Choroid plexus epithelial cell (primary cell): ENCODE measurements around the gene BFSP1.

Experiments
- DNase-seq: peaks from one replicate; pipeline ENCODE4 v3.0.0-alpha.2; 2010; ENCODE audit warnings: low read depth
- H3K4me3 ChIP-seq: 2 replicates; pipeline ENCODE4 v1.5.1; 2011; ENCODE audit warnings: low read depth, mild to moderate bottlenecking, control low read depth, low read length, moderate library complexity
- TF ChIP-seq, protein P1 (sequence below): conservative IDR thresholded peaks from 2 replicates; pipeline ENCODE4 v1.5.1; 2011; ENCODE audit warnings: low read depth, mild to moderate bottlenecking, control low read depth, inconsistent platforms, low read length, moderate library complexity

The BFSP1 gene

GRCh38 chr20:17491488-17491887 lies 39.7 kb downstream of the BFSP1 start:
- TF ChIP-seq, protein P1, sequence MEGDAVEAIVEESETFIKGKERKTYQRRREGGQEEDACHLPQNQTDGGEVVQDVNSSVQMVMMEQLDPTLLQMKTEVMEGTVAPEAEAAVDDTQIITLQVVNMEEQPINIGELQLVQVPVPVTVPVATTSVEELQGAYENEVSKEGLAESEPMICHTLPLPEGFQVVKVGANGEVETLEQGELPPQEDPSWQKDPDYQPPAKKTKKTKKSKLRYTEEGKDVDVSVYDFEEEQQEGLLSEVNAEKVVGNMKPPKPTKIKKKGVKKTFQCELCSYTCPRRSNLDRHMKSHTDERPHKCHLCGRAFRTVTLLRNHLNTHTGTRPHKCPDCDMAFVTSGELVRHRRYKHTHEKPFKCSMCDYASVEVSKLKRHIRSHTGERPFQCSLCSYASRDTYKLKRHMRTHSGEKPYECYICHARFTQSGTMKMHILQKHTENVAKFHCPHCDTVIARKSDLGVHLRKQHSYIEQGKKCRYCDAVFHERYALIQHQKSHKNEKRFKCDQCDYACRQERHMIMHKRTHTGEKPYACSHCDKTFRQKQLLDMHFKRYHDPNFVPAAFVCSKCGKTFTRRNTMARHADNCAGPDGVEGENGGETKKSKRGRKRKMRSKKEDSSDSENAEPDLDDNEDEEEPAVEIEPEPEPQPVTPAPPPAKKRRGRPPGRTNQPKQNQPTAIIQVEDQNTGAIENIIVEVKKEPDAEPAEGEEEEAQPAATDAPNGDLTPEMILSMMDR = no peak
- no peak overlapping the region for H3K4me3 ChIP-seq
- DNase-seq = no peak

- TF ChIP-seq, protein P1 = no peak
- no peak overlapping the region for H3K4me3 ChIP-seq
- no peak for DNase-seq
Measured at GRCh38 chr20:17491041-17491440, 40.1 kb downstream of the BFSP1 start.

- DNase-seq = no peak
- TF ChIP-seq, protein P1 = no peak
- H3K4me3 ChIP-seq = no peak overlapping the region
Measured at GRCh38 chr20:17490501-17490900, 40.7 kb downstream of the BFSP1 start.

GRCh38 chr20:17488916-17489600 lies 42.1 kb downstream of the BFSP1 start:
- H3K4me3 ChIP-seq = no peak overlapping the region
- DNase-seq = no peak

DNA sequence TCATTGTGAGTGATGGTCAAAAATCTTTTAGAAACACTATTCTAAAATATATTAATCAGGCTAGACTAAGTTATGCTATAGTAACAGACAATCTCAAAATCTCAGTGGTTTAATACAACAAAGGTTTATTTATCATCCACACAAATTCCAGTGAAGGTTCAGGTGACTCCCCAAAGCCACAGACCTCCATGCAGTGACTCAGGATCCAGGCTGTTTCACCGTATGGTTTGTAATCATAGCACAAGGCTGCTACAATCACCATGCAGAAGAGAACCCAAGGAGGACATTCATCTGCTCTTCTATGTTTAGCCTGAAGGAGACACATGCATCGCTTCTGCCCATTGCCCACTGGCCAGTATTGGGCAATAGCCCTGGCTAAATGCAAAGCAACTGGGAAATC lies 46.2 kb downstream of the BFSP1 start:
- no peak overlapping the region for H3K4me3 ChIP-seq
- DNase-seq = no peak
- TF ChIP-seq, protein P1 = no peak

More at GRCh38 chr20:17488916-17489600, 42.1 kb downstream of the BFSP1 start:
- TF ChIP-seq, protein P1 = no peak

DNA sequence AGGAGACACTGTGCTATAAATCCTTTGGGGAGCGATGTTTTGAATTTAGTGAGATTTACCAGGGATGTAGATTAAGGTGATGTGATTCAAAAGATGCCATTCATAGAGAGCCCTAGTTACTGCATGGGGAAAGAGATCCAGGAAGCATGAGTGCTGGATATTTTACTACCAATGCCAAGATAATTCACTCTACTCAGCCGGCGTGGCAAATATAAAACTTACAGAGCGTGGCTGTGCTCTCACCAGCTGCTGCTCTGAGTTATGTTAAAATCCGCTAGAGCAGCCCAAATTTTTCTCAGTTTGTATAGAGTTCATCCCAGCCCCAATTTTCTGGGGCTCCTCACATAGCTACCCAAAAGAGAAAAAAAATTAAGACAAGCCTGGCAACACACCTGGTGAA lies 48.6 kb downstream of the BFSP1 start:
- H3K4me3 ChIP-seq = no peak overlapping the region
- TF ChIP-seq, protein P1 = no peak
- DNase-seq = no peak

DNA sequence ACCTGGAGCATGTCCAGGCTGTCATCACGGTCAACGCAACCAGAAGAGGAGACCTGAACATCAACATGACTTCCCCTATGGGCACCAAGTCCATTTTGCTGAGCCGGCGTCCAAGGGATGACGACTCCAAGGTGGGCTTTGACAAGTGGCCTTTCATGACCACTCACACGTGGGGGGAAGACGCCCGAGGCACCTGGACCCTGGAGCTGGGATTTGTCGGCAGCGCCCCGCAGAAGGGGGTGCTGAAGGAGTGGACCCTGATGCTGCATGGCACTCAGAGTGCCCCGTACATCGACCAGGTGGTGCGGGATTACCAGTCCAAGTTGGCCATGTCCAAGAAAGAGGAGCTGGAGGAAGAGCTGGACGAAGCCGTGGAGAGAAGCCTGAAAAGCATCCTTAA lies 49.5 kb downstream of the BFSP1 start:
- TF ChIP-seq, protein P1 = no peak
- DNase-seq = no peak
- H3K4me3 ChIP-seq = no peak overlapping the region
